Common myeloid progenitor, CD34-positive (primary cell): ENCODE measurements around the gene ZC3H12A.

Source experiments
- CTCF ChIA-PET: fragments of 350-600 bp; sonication (Branson Sonifier 250); formaldehyde crosslinking; loops from one replicate; lab custom pipeline; 2021; ENCODE audit warnings: antibody characterized with exemption; lab: Charles Lee
- POLR2A ChIA-PET: fragments of 350-600 bp; sonication (Branson Sonifier 250); formaldehyde crosslinking; loops from one replicate; lab custom pipeline; 2021; ENCODE audit warnings: antibody characterized with exemption; lab: Charles Lee
- DNase-seq, 3 donors: peaks; one replicate each; pipeline versions ENCODE4 v3.0.0 to v3.0.0-alpha.2; 2013
- H3K27ac ChIP-seq, 2 experiments: 1 replicate in 1 of 2; 2 replicates in 1 of 2; pipeline ENCODE4 v1.7.0; 2013; ENCODE audit warnings: inconsistent platforms in 2 of 2, low read length in 2 of 2, mild to moderate bottlenecking in 2 of 2, low read depth in 1 of 2, moderate library complexity in 1 of 2; ENCODE audit not compliant: severe bottlenecking in 2 of 2, insufficient read depth in 1 of 2, poor library complexity in 1 of 2
- H3K27me3 ChIP-seq, 5 experiments: replicated peaks in 2 of 5; 1 replicate in 3 of 5; 2 replicates in 2 of 5; pipeline versions ENCODE4 v1.6.1 to v1.7.0; 2013; ENCODE audit warnings: low read length in 4 of 5, mild to moderate bottlenecking in 2 of 5, moderate library complexity in 2 of 5, inconsistent platforms in 1 of 5; ENCODE audit not compliant: insufficient read depth in 5 of 5, control insufficient read depth in 4 of 5
- H3K36me3 ChIP-seq, 4 experiments: 1 replicate in 2 of 4; 2 replicates in 2 of 4; pipeline versions ENCODE4 v1.6.1 to v1.7.0; 2013; ENCODE audit warnings: low read length in 3 of 4, control low read depth in 1 of 4, mild to moderate bottlenecking in 1 of 4; ENCODE audit not compliant: control insufficient read depth in 4 of 4, insufficient read depth in 4 of 4
- H3K4me1 ChIP-seq, 4 experiments: 1 replicate in 3 of 4; 2 replicates in 1 of 4; pipeline versions ENCODE4 v1.6.1 to v1.7.1; 2013; ENCODE audit warnings: low read length in 3 of 4, mild to moderate bottlenecking in 3 of 4, control low read depth in 1 of 4, inconsistent platforms in 1 of 4, moderate library complexity in 1 of 4; ENCODE audit not compliant: control insufficient read depth in 4 of 4, insufficient read depth in 4 of 4; ENCODE audit errors: control extremely low read depth in 1 of 4
- H3K4me3 ChIP-seq, 7 experiments: 1 replicate in 4 of 7; 2 replicates in 3 of 7; pipeline versions ENCODE4 v1.5.1 to v1.7.0; 2013; ENCODE audit warnings: mild to moderate bottlenecking in 7 of 7, low read length in 6 of 7, moderate library complexity in 6 of 7, inconsistent platforms in 2 of 7, low read depth in 2 of 7, control low read depth in 1 of 7; ENCODE audit not compliant: insufficient read depth in 4 of 7, control insufficient read depth in 1 of 7; ENCODE audit errors: extremely low read depth in 1 of 7
- H3K9me3 ChIP-seq, 5 experiments: 1 replicate in 4 of 5; 2 replicates in 1 of 5; pipeline versions ENCODE4 v1.6.1 to v1.7.1; 2013; ENCODE audit warnings: low read length in 4 of 5, mild to moderate bottlenecking in 2 of 5, inconsistent platforms in 1 of 5, low read depth in 1 of 5, moderate library complexity in 1 of 5; ENCODE audit not compliant: control insufficient read depth in 4 of 5, insufficient read depth in 2 of 5; ENCODE audit errors: control extremely low read depth in 1 of 5
- WGBS: methylation state at CpG from one replicate; pipeline ENCODE4 v1.1.5; 2013; ENCODE audit not compliant: insufficient coverage; 5-methylcytosine and 5-hydroxymethylcytosine counted together

Gene ZC3H12A

GRCh38 chr1:37473431-37474045 is 842 bp upstream of the ZC3H12A start:
- DNase-seq: peak in 2 of 3 donors; percentile 53 to 63
- ChIA-PET CTCF (interaction anchor here (3.1 to 13.0 kb wide), 3 partner anchors 10 to 19 kb away, joined by 11 to 146 read pairs (median 110); no protein-coding TSS in a partner anchor), POLR2A (interaction anchor here (1.3 to 3.7 kb wide), 2 partner anchors 8 to 13 kb away, joined by 4 to 26 read pairs; no protein-coding TSS in a partner anchor)
- H3K4me1 ChIP-seq: peaks cover 9 to 71% (median 69%) of the 10 kb centered on the region in 4 experiments
- H3K36me3 ChIP-seq: peaks cover 0 to 25% (median 3%) of the 10 kb centered on the region in 4 experiments
- H3K9me3 ChIP-seq: no peaks in the 10 kb centered on the region
- no peaks in the 10 kb centered on the region for H3K27me3 ChIP-seq
- H3K27ac ChIP-seq: peak overlapping the region; percentile 27 to 90
- WGBS: 0% methylated on average over 7 of the region's 12 CpGs
- peak overlapping the region; percentile 52 to 92 (median 84) for H3K4me3 ChIP-seq

DNA sequence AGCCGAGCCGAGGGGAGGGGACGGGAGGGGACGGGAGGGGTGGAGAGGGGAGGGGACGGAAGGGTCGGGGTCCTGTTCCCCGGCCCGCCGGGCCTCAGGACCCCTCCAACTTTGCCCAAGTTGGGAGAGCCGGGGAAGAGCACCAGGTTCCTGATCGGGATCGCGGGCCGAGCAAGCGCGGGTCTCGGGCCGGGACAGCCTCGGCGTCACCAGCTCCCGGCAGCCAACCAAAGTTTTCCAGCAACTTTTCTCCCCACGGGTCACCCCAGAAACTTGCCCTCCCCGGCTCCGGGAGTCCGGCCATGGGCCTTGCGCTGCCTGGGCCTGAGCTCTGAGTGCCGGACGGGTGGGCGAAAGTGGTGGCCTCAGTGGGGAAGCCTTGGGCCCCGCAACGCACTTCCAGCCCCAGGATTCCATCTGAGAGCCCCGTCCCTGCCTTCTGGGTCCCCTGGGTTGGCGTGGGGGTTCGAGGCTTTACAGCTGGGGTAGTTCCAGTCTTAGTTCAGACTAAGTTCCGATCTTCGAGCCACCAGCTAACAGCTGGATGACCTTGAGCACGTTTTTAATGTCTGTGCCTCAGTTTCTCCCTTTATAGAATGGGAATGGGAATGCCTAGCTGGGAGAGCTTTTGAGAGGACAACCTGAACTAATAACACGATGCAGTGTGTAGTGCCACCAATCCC is 458 bp downstream of the ZC3H12A start:
- WGBS: 2% methylated on average over 32 of the region's 38 CpGs
- ChIA-PET CTCF (interaction anchor here (0.5 to 13.0 kb wide), 6 partner anchors 11 to 212 kb away, joined by 3 to 146 read pairs (median 8); no protein-coding TSS in a partner anchor), POLR2A (interaction anchor here (0.5 to 3.7 kb wide), 2 partner anchors 11 to 58 kb away, joined by 3 to 26 read pairs; no protein-coding TSS in a partner anchor)
- Histone ChIP-seq H3K27ac (peak overlapping the region; percentile 75 to 90), H3K36me3 (peaks cover 0 to 27% (median 3%) of the 10 kb centered on the region in 4 experiments), H3K27me3 (no peaks in the 10 kb centered on the region), H3K4me3 (peak overlapping the region; percentile 52 to 92 (median 84)), H3K9me3 (no peaks in the 10 kb centered on the region), H3K4me1 (peaks cover 9 to 84% (median 82%) of the 10 kb centered on the region in 4 experiments)
- DNase-seq: no peak

DNA sequence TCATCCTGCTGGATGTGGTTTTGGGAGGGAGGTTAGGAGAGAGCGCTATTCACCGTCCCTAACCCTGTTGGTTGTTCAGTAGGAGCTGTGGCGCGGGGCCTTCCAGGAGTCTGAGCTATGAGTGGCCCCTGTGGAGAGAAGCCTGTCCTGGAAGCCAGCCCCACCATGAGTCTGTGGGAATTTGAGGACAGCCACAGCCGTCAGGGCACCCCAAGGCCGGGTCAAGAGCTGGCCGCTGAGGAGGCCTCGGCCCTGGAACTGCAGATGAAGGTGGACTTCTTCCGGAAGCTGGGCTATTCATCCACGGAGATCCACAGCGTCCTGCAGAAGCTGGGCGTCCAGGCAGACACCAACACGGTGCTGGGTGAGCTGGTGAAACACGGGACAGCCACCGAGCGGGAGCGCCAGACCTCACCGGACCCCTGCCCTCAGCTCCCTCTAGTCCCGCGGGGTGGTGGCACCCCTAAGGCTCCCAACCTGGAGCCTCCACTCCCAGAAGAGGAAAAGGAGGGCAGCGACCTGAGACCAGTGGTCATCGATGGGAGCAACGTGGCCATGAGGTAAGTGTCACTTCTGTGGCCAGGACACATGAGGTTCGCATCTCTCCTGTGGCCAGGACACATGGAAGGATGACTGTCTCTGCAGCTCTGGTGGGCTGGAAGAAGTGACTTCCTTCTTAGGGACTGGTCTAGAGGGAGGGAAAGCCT is 1.2 kb downstream of the ZC3H12A start:
- CTCF ChIA-PET: interaction anchor here (0.6 to 13.0 kb wide), 5 partner anchors 10 to 21 kb away, joined by 3 to 146 read pairs (median 5); no protein-coding TSS in a partner anchor
- POLR2A ChIA-PET: interaction anchor here (0.6 to 3.7 kb wide), 3 partner anchors 11 to 39 kb away, joined by 3 to 26 read pairs (median 3); partner anchors contain the start of gene MEAF6
- Histone ChIP-seq H3K36me3 (peaks cover 0 to 32% (median 7%) of the 10 kb centered on the region in 4 experiments), H3K27me3 (no peaks in the 10 kb centered on the region), H3K9me3 (no peaks in the 10 kb centered on the region), H3K4me3 (peak overlapping the region in 6 of 7 experiments; percentile 64 to 92 (median 85)), H3K4me1 (peaks cover 9 to 91% (median 89%) of the 10 kb centered on the region in 4 experiments), H3K27ac (peak overlapping the region; percentile 75 to 90)
- DNase-seq: no peak
- 89% methylated on average over 15 of the region's 24 CpGs for WGBS

DNA sequence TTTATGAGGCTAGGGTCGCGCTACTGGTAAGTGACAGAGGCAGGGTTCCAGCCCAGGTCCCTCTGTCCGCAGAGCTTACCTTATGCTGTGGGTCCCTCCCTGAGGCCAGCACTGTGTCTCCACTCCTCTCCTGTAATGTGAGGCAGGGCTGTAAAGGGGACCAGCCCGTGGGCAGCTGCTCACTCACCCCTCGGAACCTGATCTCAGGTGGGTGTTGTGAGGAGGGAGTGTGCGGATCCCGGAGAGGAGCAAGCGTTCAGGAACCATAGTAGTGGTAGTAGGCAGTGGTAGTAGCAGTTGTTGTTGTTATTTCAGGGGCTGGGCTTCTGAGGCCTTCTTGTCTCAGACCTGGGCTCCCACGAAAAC is 1.7 kb downstream of the ZC3H12A start:
- Histone ChIP-seq H3K36me3 (peaks cover 0 to 38% (median 12%) of the 10 kb centered on the region in 4 experiments), H3K9me3 (no peaks in the 10 kb centered on the region), H3K27me3 (no peaks in the 10 kb centered on the region), H3K4me3 (peak overlapping the region in 6 of 7 experiments; percentile 46 to 92 (median 85)), H3K4me1 (peaks cover 9 to 93% (median 91%) of the 10 kb centered on the region in 4 experiments), H3K27ac (peak overlapping the region; percentile 74 to 90)
- no peak for DNase-seq
- POLR2A ChIA-PET: interaction anchor here (0.6 to 3.7 kb wide), 3 partner anchors 10 to 39 kb away, joined by 3 to 26 read pairs (median 3); partner anchors contain the start of gene MEAF6
- WGBS: 86% methylated on average over 6 of the region's 9 CpGs
- CTCF ChIA-PET: interaction anchor here (1.4 to 13.0 kb wide), 4 partner anchors 10 to 22 kb away, joined by 4 to 146 read pairs (median 58); no protein-coding TSS in a partner anchor

DNA sequence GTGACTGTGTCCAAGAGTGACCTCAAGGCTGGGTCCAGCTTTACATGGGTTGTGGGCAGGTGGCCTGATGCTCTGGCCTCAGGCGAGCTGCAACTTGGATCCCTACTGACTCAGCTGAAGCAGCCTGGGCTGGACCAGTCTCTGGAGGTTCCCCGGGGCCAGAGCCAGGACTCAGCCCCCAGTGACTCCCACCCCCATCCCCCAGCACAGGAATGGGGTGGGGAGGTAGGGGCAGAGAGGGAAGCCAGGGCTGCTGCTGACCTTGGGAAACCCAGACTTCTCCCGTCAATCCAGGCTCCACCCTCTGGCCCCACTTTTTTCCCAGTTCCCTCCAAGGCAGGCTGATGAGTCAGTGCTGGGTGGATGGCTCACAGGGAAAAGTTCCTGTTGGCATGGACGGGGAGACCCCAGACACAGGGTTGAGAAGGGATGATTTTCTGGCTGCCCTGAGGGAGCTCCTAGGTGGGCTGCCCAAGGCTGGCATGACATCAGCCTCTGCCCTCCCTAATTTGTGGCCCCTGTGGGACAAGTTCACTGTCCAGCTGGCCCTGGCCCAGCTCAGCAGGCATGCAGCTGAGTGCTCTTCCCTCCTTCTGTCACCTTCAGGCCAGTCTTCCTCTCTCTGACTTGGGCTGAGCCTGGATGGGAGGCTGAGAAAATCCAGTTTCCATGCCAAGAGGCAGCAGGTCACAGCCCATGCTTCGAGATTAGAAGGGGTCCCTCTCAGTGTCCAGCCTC is 2.2 kb downstream of the ZC3H12A start:
- no peak for DNase-seq
- peaks cover 9 to 89% (median 85%) of the 10 kb centered on the region in 4 experiments for H3K4me1 ChIP-seq
- WGBS: 70% methylated on average over 2 of the region's 5 CpGs

More for the DNA sequence above, 2.2 kb downstream of the ZC3H12A start:
- POLR2A ChIA-PET: interaction anchor here (1.0 to 3.7 kb wide), 2 partner anchors 9 to 38 kb away, joined by 3 to 26 read pairs; partner anchors contain the start of gene MEAF6
- CTCF ChIA-PET: interaction anchor here (1.2 to 13.0 kb wide), 5 partner anchors 9 to 38 kb away, joined by 4 to 146 read pairs (median 5); partner anchors contain the start of gene MEAF6
- H3K27ac ChIP-seq: peak overlapping the region; percentile 74 to 90
- no peaks in the 10 kb centered on the region for H3K9me3 ChIP-seq
- peak overlapping the region; percentile 19 to 92 (median 84) for H3K4me3 ChIP-seq
- no peaks in the 10 kb centered on the region for H3K27me3 ChIP-seq
- peaks cover 0 to 43% (median 18%) of the 10 kb centered on the region in 4 experiments for H3K36me3 ChIP-seq
